Tibial nerve (tissue), 4 donors: ENCODE measurements around the gene MYO5A.

Experiments used
- CTCF ChIP-seq, 5 experiments: fragments of 200-600 bp in 3 of 5; fragments of 450-650 bp in 2 of 5; sonication (generic) in 3 of 5; IDR thresholded peaks; one replicate each; pipeline ENCODE4 v1.5.1; 2016 to 2019; ENCODE audit warnings: antibody characterized with exemption in 5 of 5, mild to moderate bottlenecking in 3 of 5, moderate library complexity in 2 of 5
- EP300 ChIP-seq, 2 donors: sonication (generic); formaldehyde crosslinking; IDR thresholded peaks; one replicate each; pipeline ENCODE4 v1.6.1; 2017; ENCODE audit warnings: antibody characterized with exemption in 2 of 2, mild to moderate bottlenecking in 1 of 2

- TF ChIP-seq CTCF (IDR thresholded peaks at IDR 0.05) = no peak
- TF ChIP-seq EP300 (IDR thresholded peaks at IDR 0.05) = no peak
These were observed 38.2 kb upstream of the MYO5A start for GRCh38 chr15:52566889-52567288.
